WTC11 (cell line): ENCODE measurements around the gene DISP2. TPM values are rescaled to one million over a fixed set of nuclear protein-coding genes. Genes with fewer than 3 reads are reported as not detected.

Experiments
- ATAC-seq: fragments of 200-7000 bp; cut with Tn5 transposase; 2 replicates; pipeline ENCODE4 v1.10.0; 2021; ENCODE audit warnings: mild to moderate bottlenecking, moderate library complexity
- CTCF ChIA-PET: fragments of 300-600 bp; sonication (Branson Sonifier 250); formaldehyde crosslinking; loops from one replicate; lab custom pipeline; 2021; ENCODE audit warnings: antibody characterized with exemption; lab: Charles Lee
- POLR2A ChIA-PET: fragments of 350-600 bp; sonication (Branson Sonifier 250); formaldehyde crosslinking; loops from one replicate; lab custom pipeline; 2021; ENCODE audit warnings: antibody characterized with exemption; lab: Charles Lee
- DNase-seq: peaks from one replicate; pipeline ENCODE4 v3.0.0; 2021; ENCODE audit warnings: low spot score
- H3K27ac Mint-ChIP-seq: 2 replicates; pipeline ENCODE4 v1.8.0; 2021; ENCODE audit warnings: mixed read lengths
- H3K27me3 Mint-ChIP-seq: 2 replicates; pipeline ENCODE4 v1.8.0; 2021; ENCODE audit warnings: low read depth, mild to moderate bottlenecking, moderate library complexity, mixed read lengths
- H3K36me3 Mint-ChIP-seq: 2 replicates; pipeline ENCODE4 v1.8.0; 2021; ENCODE audit warnings: mixed read lengths
- H3K4me1 Mint-ChIP-seq: 2 replicates; pipeline ENCODE4 v1.8.0; 2022; ENCODE audit warnings: mixed read lengths
- H3K4me3 Mint-ChIP-seq: 2 replicates; pipeline ENCODE4 v1.8.0; 2021; ENCODE audit warnings: mild to moderate bottlenecking, moderate library complexity, mixed read lengths
- H3K9me3 Mint-ChIP-seq: 2 replicates; pipeline ENCODE4 v1.8.0; 2021; ENCODE audit warnings: mixed read lengths
- CREB1 ChIP-seq: sonication (generic); formaldehyde crosslinking; IDR thresholded peaks from 2 replicates; pipeline ENCODE4 v1.8.0; 2023; ENCODE audit warnings: mild to moderate bottlenecking, missing genetic modification reagents
- CREM ChIP-seq: sonication (generic); formaldehyde crosslinking; IDR thresholded peaks from 2 replicates; pipeline ENCODE4 v1.8.1; 2022; ENCODE audit warnings: mild to moderate bottlenecking, missing genetic modification reagents, moderate library complexity
- ESRRA ChIP-seq: sonication (generic); formaldehyde crosslinking; IDR thresholded peaks from 2 replicates; pipeline ENCODE4 v1.8.1; 2022; ENCODE audit warnings: mild to moderate bottlenecking, missing genetic modification reagents, borderline replicate concordance
- FOXP1 ChIP-seq: sonication (generic); formaldehyde crosslinking; IDR thresholded peaks from 2 replicates; pipeline ENCODE4 v1.8.0; 2022; ENCODE audit warnings: missing genetic modification reagents, mild to moderate bottlenecking, moderate library complexity, borderline replicate concordance
- GTF2I ChIP-seq: fragments of 250-450 bp; sonication (Bioruptor Pico); conservative IDR thresholded peaks from 2 replicates; pipeline ENCODE4 v1.4.0; 2021; ENCODE audit warnings: mild to moderate bottlenecking
- HMGA2 ChIP-seq: fragments of 250-450 bp; sonication (Bioruptor Pico); IDR thresholded peaks from 2 replicates; pipeline ENCODE4 v1.4.0; 2021; ENCODE audit warnings: mild to moderate bottlenecking, moderate library complexity
- JAZF1 ChIP-seq: fragments of 250-450 bp; sonication (Bioruptor Pico); IDR thresholded peaks from 2 replicates; pipeline ENCODE4 v1.9.0; 2021; ENCODE audit warnings: moderate library complexity, mild to moderate bottlenecking, inconsistent platforms
- JUN ChIP-seq: sonication (generic); formaldehyde crosslinking; IDR thresholded peaks from 2 replicates; pipeline ENCODE4 v1.8.0; 2023; ENCODE audit warnings: mild to moderate bottlenecking, missing genetic modification reagents
- MXD4 ChIP-seq: fragments of 250-450 bp; sonication (Bioruptor Pico); IDR thresholded peaks from 2 replicates; pipeline ENCODE4 v1.8.0; 2021; ENCODE audit warnings: mild to moderate bottlenecking, moderate library complexity, borderline replicate concordance
- MYBL2 ChIP-seq: sonication (generic); formaldehyde crosslinking; IDR thresholded peaks from 2 replicates; pipeline ENCODE4 v1.8.1; 2023; ENCODE audit warnings: mild to moderate bottlenecking, moderate library complexity, missing genetic modification reagents
- NFE2L1 ChIP-seq: sonication (generic); formaldehyde crosslinking; IDR thresholded peaks from 2 replicates; pipeline ENCODE4 v1.8.1; 2023; ENCODE audit warnings: missing genetic modification reagents
- RELA ChIP-seq: sonication (generic); formaldehyde crosslinking; IDR thresholded peaks from 2 replicates; pipeline ENCODE4 v1.8.1; 2022; ENCODE audit warnings: missing genetic modification reagents, mild to moderate bottlenecking, borderline replicate concordance
- RORB ChIP-seq: fragments of 250-450 bp; sonication (Bioruptor Pico); IDR thresholded peaks from 2 replicates; pipeline ENCODE4 v1.9.0; 2021; ENCODE audit warnings: mild to moderate bottlenecking
- SMAD4 ChIP-seq: sonication (generic); formaldehyde crosslinking; IDR thresholded peaks from 2 replicates; pipeline ENCODE4 v1.8.0; 2022; ENCODE audit warnings: mild to moderate bottlenecking, missing genetic modification reagents
- SOX15 ChIP-seq: fragments of 250-450 bp; sonication (Bioruptor Pico); IDR thresholded peaks from 2 replicates; pipeline ENCODE4 v1.9.0; 2021; ENCODE audit warnings: mild to moderate bottlenecking
- ZBTB21 ChIP-seq: sonication (generic); formaldehyde crosslinking; IDR thresholded peaks from 2 replicates; pipeline ENCODE4 v1.8.1; 2023; ENCODE audit warnings: mild to moderate bottlenecking, missing genetic modification reagents, borderline replicate concordance
- ZNF121 ChIP-seq: sonication (generic); formaldehyde crosslinking; IDR thresholded peaks from 2 replicates; pipeline ENCODE4 v1.8.0; 2023; ENCODE audit warnings: missing genetic modification reagents
- ZNF671 ChIP-seq: fragments of 250-450 bp; sonication (Bioruptor Pico); IDR thresholded peaks from 2 replicates; pipeline ENCODE4 v1.8.0; 2021; ENCODE audit warnings: mild to moderate bottlenecking
- total RNA-seq: library from RNA; stranded (reverse); gene quantifications from 3 replicates; pipeline ENCODE4 v1.2.3, GENCODE V29; 2021
- TF ChIP-seq, protein P1 (sequence below): fragments of 250-450 bp; sonication (Bioruptor Pico); IDR thresholded peaks from 2 replicates; pipeline ENCODE4 v1.9.0; 2021; ENCODE audit warnings: mild to moderate bottlenecking, borderline replicate concordance
- TF ChIP-seq, protein P2 (sequence below): sonication (generic); formaldehyde crosslinking; conservative IDR thresholded peaks from 2 replicates; pipeline ENCODE4 v1.8.1; 2023; ENCODE audit warnings: mild to moderate bottlenecking, low read depth, missing genetic modification reagents, moderate library complexity
- TF ChIP-seq, protein P3 (sequence below): fragments of 250-450 bp; sonication (Bioruptor Pico); IDR thresholded peaks from 2 replicates; pipeline ENCODE4 v1.9.0; 2021; ENCODE audit warnings: mild to moderate bottlenecking
- TF ChIP-seq, protein P4 (sequence below): sonication (generic); formaldehyde crosslinking; IDR thresholded peaks from 2 replicates; pipeline ENCODE4 v1.8.1; 2022; ENCODE audit warnings: low read depth, missing genetic modification reagents, borderline replicate concordance

The DISP2 gene
- total RNA-seq, 1 experiment from 2014 or later: 3.5 TPM

DNA sequence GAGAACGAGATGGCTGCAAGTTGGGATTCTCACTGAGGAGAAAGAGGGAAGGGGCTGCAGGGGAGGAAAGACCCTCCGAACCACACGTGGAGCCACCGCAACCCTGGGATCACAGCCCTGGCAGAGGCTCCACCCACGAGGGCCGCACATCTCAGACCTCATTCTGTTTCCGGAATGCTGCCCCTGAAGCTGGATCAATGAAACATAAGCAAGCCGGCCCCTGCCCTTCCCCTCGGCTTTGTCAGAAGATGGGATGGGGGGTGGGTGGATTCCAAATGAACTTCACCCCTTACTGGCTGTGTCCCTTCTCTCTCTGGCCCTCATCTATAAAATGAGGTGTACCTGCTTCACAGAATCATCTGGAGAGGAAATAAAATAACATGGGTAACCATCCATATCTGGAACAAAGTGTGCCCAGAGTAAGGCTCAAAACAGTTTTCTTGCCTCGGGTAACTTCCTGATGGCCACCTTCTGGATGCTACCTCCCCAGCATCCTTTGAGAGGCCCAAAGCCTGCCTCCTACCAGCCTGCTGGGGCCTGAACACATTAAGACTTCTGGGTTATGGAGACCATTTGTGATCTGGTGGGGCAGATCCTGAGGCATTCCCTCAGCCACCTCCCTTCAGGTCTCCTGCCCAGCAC lies 12.7 kb upstream of the DISP2 start:
- no peak for TF ChIP-seq ESRRA
- no peak for TF ChIP-seq RELA (CRISPR knock-in tag)
- TF ChIP-seq NFE2L1 (CRISPR knock-in tag): no peak
- TF ChIP-seq RORB: no peak
- TF ChIP-seq FOXP1 (CRISPR knock-in tag): no peak
- no peak for TF ChIP-seq SMAD4 (CRISPR knock-in tag)
- no peak for TF ChIP-seq JAZF1 (CRISPR knock-in tag)
- no peak for TF ChIP-seq ZBTB21 (CRISPR knock-in tag)
- TF ChIP-seq ZNF121 (CRISPR knock-in tag): no peak
- TF ChIP-seq JUN: no peak
- no peak for TF ChIP-seq GTF2I (CRISPR knock-in tag)
- no peak for TF ChIP-seq SOX15 (CRISPR knock-in tag)
- TF ChIP-seq ZNF671 (CRISPR knock-in tag): no peak
- TF ChIP-seq, protein P1, sequence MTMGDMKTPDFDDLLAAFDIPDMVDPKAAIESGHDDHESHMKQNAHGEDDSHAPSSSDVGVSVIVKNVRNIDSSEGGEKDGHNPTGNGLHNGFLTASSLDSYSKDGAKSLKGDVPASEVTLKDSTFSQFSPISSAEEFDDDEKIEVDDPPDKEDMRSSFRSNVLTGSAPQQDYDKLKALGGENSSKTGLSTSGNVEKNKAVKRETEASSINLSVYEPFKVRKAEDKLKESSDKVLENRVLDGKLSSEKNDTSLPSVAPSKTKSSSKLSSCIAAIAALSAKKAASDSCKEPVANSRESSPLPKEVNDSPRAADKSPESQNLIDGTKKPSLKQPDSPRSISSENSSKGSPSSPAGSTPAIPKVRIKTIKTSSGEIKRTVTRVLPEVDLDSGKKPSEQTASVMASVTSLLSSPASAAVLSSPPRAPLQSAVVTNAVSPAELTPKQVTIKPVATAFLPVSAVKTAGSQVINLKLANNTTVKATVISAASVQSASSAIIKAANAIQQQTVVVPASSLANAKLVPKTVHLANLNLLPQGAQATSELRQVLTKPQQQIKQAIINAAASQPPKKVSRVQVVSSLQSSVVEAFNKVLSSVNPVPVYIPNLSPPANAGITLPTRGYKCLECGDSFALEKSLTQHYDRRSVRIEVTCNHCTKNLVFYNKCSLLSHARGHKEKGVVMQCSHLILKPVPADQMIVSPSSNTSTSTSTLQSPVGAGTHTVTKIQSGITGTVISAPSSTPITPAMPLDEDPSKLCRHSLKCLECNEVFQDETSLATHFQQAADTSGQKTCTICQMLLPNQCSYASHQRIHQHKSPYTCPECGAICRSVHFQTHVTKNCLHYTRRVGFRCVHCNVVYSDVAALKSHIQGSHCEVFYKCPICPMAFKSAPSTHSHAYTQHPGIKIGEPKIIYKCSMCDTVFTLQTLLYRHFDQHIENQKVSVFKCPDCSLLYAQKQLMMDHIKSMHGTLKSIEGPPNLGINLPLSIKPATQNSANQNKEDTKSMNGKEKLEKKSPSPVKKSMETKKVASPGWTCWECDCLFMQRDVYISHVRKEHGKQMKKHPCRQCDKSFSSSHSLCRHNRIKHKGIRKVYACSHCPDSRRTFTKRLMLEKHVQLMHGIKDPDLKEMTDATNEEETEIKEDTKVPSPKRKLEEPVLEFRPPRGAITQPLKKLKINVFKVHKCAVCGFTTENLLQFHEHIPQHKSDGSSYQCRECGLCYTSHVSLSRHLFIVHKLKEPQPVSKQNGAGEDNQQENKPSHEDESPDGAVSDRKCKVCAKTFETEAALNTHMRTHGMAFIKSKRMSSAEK (CRISPR knock-in tag): no peak
- no peak for TF ChIP-seq CREB1 (CRISPR knock-in tag)
- no peak for TF ChIP-seq MXD4 (CRISPR knock-in tag)
- TF ChIP-seq CREM (CRISPR knock-in tag): no peak
- Mint-ChIP-seq H3K4me1 (peaks cover 11% of the 10 kb centered on the region), H3K36me3 (no peaks in the 10 kb centered on the region), H3K4me3 (no peak overlapping the region), H3K27me3 (no peaks in the 10 kb centered on the region), H3K27ac (no peak overlapping the region), H3K9me3 (no peaks in the 10 kb centered on the region)
- ChIA-PET CTCF (interaction anchor here (0.6 to 6.6 kb wide), 29 partner anchors 10 to 239 kb away, joined by 3 to 98 read pairs (median 9); partner anchors contain the start of genes DISP2, INAFM2, IVD and KNSTRN), POLR2A (no interaction called here)
- no peak for ATAC-seq
- DNase-seq: no peak

DNA sequence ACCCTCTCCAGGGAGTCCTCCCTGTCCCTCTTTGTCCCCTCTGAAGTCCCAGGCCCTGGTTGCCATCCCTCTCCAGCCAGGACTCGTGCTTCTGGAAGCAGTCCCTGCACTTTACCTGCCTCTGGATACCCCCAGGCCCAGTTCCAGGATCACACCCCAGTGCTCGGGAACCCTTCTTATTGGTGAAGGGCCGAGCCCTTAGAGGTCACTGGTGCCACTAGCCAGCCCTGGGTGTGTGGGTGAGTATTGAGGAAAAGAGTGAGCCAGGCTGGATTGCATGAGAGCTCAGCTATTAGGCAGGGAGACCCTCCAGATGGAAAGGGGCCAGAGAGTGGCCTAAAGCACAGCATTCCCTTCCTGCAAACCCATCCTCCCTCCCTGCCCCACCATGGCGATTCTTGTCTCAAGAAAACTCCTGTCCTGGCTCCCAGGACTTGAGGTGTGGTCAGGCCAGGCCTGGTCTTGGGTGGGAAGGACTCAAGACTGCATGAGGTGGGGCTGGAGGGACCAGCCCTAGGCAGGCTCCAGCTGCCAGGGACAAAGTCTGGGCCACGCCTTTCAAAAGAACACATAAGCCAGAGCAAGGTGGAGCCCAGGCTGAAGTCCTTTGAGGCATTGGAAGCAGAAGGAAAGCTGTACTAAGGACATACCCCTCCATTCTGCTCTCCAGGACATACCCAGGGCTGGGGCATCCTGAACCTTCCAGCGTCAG lies 12.0 kb upstream of the DISP2 start:
- no peak overlapping the region for H3K27ac Mint-ChIP-seq
- ChIA-PET POLR2A (no interaction called here), CTCF (interaction anchor here (1.0 to 6.6 kb wide), 8 partner anchors 9 to 83 kb away, joined by 3 to 98 read pairs (median 17); partner anchors contain the start of genes DISP2 and INAFM2)
- DNase-seq (no peak), ATAC-seq (no peak)
- no peaks in the 10 kb centered on the region for H3K9me3 Mint-ChIP-seq
- H3K27me3 Mint-ChIP-seq: no peaks in the 10 kb centered on the region
- peaks cover 10% of the 10 kb centered on the region for H3K4me1 Mint-ChIP-seq
- H3K4me3 Mint-ChIP-seq: no peak overlapping the region
- no peaks in the 10 kb centered on the region for H3K36me3 Mint-ChIP-seq
- TF ChIP-seq, protein P1 (CRISPR knock-in tag): no peak
- TF ChIP-seq, protein P2, sequence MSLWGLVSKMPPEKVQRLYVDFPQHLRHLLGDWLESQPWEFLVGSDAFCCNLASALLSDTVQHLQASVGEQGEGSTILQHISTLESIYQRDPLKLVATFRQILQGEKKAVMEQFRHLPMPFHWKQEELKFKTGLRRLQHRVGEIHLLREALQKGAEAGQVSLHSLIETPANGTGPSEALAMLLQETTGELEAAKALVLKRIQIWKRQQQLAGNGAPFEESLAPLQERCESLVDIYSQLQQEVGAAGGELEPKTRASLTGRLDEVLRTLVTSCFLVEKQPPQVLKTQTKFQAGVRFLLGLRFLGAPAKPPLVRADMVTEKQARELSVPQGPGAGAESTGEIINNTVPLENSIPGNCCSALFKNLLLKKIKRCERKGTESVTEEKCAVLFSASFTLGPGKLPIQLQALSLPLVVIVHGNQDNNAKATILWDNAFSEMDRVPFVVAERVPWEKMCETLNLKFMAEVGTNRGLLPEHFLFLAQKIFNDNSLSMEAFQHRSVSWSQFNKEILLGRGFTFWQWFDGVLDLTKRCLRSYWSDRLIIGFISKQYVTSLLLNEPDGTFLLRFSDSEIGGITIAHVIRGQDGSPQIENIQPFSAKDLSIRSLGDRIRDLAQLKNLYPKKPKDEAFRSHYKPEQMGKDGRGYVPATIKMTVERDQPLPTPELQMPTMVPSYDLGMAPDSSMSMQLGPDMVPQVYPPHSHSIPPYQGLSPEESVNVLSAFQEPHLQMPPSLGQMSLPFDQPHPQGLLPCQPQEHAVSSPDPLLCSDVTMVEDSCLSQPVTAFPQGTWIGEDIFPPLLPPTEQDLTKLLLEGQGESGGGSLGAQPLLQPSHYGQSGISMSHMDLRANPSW (CRISPR knock-in tag): no peak
- TF ChIP-seq MYBL2 (CRISPR knock-in tag) (no peak), HMGA2 (CRISPR knock-in tag) (no peak), FOXP1 (CRISPR knock-in tag) (no peak)
- TF ChIP-seq, protein P3, sequence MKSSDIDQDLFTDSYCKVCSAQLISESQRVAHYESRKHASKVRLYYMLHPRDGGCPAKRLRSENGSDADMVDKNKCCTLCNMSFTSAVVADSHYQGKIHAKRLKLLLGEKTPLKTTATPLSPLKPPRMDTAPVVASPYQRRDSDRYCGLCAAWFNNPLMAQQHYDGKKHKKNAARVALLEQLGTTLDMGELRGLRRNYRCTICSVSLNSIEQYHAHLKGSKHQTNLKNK: no peak
- TF ChIP-seq, protein P4, sequence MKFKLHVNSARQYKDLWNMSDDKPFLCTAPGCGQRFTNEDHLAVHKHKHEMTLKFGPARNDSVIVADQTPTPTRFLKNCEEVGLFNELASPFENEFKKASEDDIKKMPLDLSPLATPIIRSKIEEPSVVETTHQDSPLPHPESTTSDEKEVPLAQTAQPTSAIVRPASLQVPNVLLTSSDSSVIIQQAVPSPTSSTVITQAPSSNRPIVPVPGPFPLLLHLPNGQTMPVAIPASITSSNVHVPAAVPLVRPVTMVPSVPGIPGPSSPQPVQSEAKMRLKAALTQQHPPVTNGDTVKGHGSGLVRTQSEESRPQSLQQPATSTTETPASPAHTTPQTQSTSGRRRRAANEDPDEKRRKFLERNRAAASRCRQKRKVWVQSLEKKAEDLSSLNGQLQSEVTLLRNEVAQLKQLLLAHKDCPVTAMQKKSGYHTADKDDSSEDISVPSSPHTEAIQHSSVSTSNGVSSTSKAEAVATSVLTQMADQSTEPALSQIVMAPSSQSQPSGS (CRISPR knock-in tag): no peak
